HepG2 (cell line): ENCODE measurements around the gene KLF11. TPM values are rescaled to one million over a fixed set of nuclear protein-coding genes. Genes with fewer than 3 reads are reported as not detected.

Experiments used
- AKAP8 ChIP-seq: sonication (generic); formaldehyde crosslinking; IDR thresholded peaks from 2 replicates; pipeline ENCODE4 v1.5.1; 2020; ENCODE audit warnings: mild to moderate bottlenecking, missing genetic modification reagents
- AKNA ChIP-seq: sonication (generic); formaldehyde crosslinking; IDR thresholded peaks from 2 replicates; pipeline ENCODE4 v1.4.0; 2020; ENCODE audit warnings: missing genetic modification reagents, borderline replicate concordance
- BRCA1 ChIP-seq: sonication (generic); formaldehyde crosslinking; IDR thresholded peaks from 2 replicates; pipeline ENCODE4 v1.4.0; 2020; ENCODE audit warnings: missing genetic modification reagents
- CREM ChIP-seq, 2 experiments: sonication (generic) in 1 of 2; formaldehyde crosslinking in 1 of 2; IDR thresholded peaks; 2 replicates each; pipeline versions ENCODE4 v1.4.0 to v1.6.1; 2016 to 2020; ENCODE audit warnings: antibody characterized with exemption in 1 of 2, mild to moderate bottlenecking in 1 of 2, missing genetic modification reagents in 1 of 2
- IRX3 ChIP-seq: sonication (generic); formaldehyde crosslinking; IDR thresholded peaks from 2 replicates; pipeline ENCODE4 v1.8.1; 2023; ENCODE audit warnings: mild to moderate bottlenecking, low read depth, missing genetic modification reagents, borderline replicate concordance
- KLF12 ChIP-seq: sonication (generic); formaldehyde crosslinking; IDR thresholded peaks from 2 replicates; pipeline ENCODE4 v1.4.0; 2020; ENCODE audit warnings: missing genetic modification reagents, borderline replicate concordance
- SOX13 ChIP-seq, 3 experiments: fragments of 450-650 bp in 1 of 3; sonication (generic) in 1 of 3; formaldehyde crosslinking in 1 of 3; IDR thresholded peaks in 2 of 3; conservative IDR thresholded peaks in 1 of 3; 2 replicates each; pipeline versions ENCODE4 v1.5.0 to v1.6.1; 2016 to 2020; ENCODE audit warnings: antibody characterized with exemption in 1 of 3, mild to moderate bottlenecking in 1 of 3, missing compliant biosample characterization in 1 of 3, missing genetic modification reagents in 1 of 3, moderate library complexity in 1 of 3
- TAF1 ChIP-seq: sonication (generic); formaldehyde crosslinking; IDR thresholded peaks from 2 replicates; pipeline ENCODE4 v1.4.0; 2020; ENCODE audit warnings: missing genetic modification reagents
- TRIM24 ChIP-seq: sonication (generic); formaldehyde crosslinking; IDR thresholded peaks from 2 replicates; pipeline ENCODE4 v1.8.0; 2022; ENCODE audit warnings: mild to moderate bottlenecking, missing genetic modification reagents
- UBTF ChIP-seq: sonication (generic); formaldehyde crosslinking; IDR thresholded peaks from 2 replicates; pipeline ENCODE4 v1.4.0; 2020; ENCODE audit warnings: mild to moderate bottlenecking, missing genetic modification reagents
- ZNF232 ChIP-seq: sonication (generic); formaldehyde crosslinking; IDR thresholded peaks from 2 replicates; pipeline ENCODE4 v1.4.0; 2020; ENCODE audit warnings: missing genetic modification reagents, borderline replicate concordance
- ZNF292 ChIP-seq: sonication (generic); formaldehyde crosslinking; IDR thresholded peaks from 2 replicates; pipeline ENCODE4 v1.8.1; 2022; ENCODE audit warnings: mild to moderate bottlenecking, low read depth, missing genetic modification reagents, borderline replicate concordance
- ZNF446 ChIP-seq: sonication (generic); formaldehyde crosslinking; IDR thresholded peaks from 2 replicates; pipeline ENCODE4 v1.5.0; 2020; ENCODE audit warnings: mild to moderate bottlenecking, missing genetic modification reagents
- ZNF777 ChIP-seq: sonication (generic); formaldehyde crosslinking; IDR thresholded peaks from 2 replicates; pipeline ENCODE4 v1.4.0; 2020; ENCODE audit warnings: missing genetic modification reagents
- polyA plus RNA-seq, 8 experiments: library from polyadenylated mRNA; depleted of rRNA in 3 of 8; stranded (reverse) in 7 of 8; unstranded in 1 of 8; fragments of >200 nt; fragmentation: Illumina TruSeq in 4 of 8; extraction: Trizol in 4 of 8; gene quantifications; 2 replicates each; pipeline versions ENCODE4 v1.2.1 to v1.2.3, GENCODE V29; 2011 to 2016; ENCODE audit warnings: low read depth in 4 of 8, missing spikeins in 1 of 8, mixed read lengths in 1 of 8; ENCODE audit not compliant: insufficient read depth in 1 of 8
- total RNA-seq, 5 experiments: library from RNA; depleted of rRNA; stranded (reverse); fragments of >200 nt; fragmentation: Illumina TruSeq; extraction: Trizol; gene quantifications; 2 replicates each; pipeline ENCODE4 v1.2.3, GENCODE V29; 2016; ENCODE audit warnings: low read depth in 1 of 5
- TF ChIP-seq, protein P1 (sequence below): sonication (generic); formaldehyde crosslinking; IDR thresholded peaks from 2 replicates; pipeline ENCODE4 v1.5.1; 2020; ENCODE audit warnings: missing genetic modification reagents, mild to moderate bottlenecking, borderline replicate concordance

Gene KLF11
- total and polyA plus RNA-seq, 2 of the 13 experiments (the other 11 are each of a cell fraction or from before 2014, with no cell fraction given), result 2.5 to 11.8 TPM

GRCh38 chr2:10057231-10058107, 14.1 kb downstream of the KLF11 start (continued):
- no peak for TF ChIP-seq AKNA (CRISPR knock-in tag)
- no peak for TF ChIP-seq CREM (IDR thresholded peaks at IDR 0.05)
- no peak for TF ChIP-seq CREM (CRISPR knock-in tag; IDR thresholded peaks at IDR 0.05)
- no peak for TF ChIP-seq IRX3 (CRISPR knock-in tag)
- no peak for TF ChIP-seq TAF1 (CRISPR knock-in tag)
- no peak for TF ChIP-seq ZNF232 (CRISPR knock-in tag)
- TF ChIP-seq ZNF292 (CRISPR knock-in tag), result peak; percentile 64; the same call in 1 of the 2 replicates
- TF ChIP-seq ZNF777 (CRISPR knock-in tag), result 0 out of 2 replicates have a peak, but pooled peaks have one; percentile 20
- 0 out of 2 replicates have a peak, but pooled peaks have one; percentile 24 for TF ChIP-seq AKAP8 (CRISPR knock-in tag)
- TF ChIP-seq SOX13 (IDR thresholded peaks at IDR 0.05), result no peak
- TF ChIP-seq SOX13 (CRISPR knock-in tag; conservative IDR thresholded peaks at IDR 0.05 in 1 of 2, IDR thresholded peaks at IDR 0.05 in 1 of 2), result no peak
- TF ChIP-seq, protein P1, sequence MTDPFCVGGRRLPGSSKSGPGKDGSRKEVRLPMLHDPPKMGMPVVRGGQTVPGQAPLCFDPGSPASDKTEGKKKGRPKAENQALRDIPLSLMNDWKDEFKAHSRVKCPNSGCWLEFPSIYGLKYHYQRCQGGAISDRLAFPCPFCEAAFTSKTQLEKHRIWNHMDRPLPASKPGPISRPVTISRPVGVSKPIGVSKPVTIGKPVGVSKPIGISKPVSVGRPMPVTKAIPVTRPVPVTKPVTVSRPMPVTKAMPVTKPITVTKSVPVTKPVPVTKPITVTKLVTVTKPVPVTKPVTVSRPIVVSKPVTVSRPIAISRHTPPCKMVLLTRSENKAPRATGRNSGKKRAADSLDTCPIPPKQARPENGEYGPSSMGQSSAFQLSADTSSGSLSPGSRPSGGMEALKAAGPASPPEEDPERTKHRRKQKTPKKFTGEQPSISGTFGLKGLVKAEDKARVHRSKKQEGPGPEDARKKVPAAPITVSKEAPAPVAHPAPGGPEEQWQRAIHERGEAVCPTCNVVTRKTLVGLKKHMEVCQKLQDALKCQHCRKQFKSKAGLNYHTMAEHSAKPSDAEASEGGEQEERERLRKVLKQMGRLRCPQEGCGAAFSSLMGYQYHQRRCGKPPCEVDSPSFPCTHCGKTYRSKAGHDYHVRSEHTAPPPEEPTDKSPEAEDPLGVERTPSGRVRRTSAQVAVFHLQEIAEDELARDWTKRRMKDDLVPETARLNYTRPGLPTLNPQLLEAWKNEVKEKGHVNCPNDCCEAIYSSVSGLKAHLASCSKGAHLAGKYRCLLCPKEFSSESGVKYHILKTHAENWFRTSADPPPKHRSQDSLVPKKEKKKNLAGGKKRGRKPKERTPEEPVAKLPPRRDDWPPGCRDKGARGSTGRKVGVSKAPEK (CRISPR knock-in tag), result 0 out of 2 replicates have a peak, but pooled peaks have one; percentile 37
- no peak for TF ChIP-seq TRIM24 (CRISPR knock-in tag)
- peak; percentile 69; the same call in 1 of the 2 replicates for TF ChIP-seq KLF12 (CRISPR knock-in tag)
- TF ChIP-seq UBTF (CRISPR knock-in tag), result peak; percentile 36; the same call in 1 of the 2 replicates
- TF ChIP-seq BRCA1, result no peak
- no peak for TF ChIP-seq ZNF446 (CRISPR knock-in tag)
